Measurements from ENCODE around the gene DBNL.

Gene DBNL

DNA sequence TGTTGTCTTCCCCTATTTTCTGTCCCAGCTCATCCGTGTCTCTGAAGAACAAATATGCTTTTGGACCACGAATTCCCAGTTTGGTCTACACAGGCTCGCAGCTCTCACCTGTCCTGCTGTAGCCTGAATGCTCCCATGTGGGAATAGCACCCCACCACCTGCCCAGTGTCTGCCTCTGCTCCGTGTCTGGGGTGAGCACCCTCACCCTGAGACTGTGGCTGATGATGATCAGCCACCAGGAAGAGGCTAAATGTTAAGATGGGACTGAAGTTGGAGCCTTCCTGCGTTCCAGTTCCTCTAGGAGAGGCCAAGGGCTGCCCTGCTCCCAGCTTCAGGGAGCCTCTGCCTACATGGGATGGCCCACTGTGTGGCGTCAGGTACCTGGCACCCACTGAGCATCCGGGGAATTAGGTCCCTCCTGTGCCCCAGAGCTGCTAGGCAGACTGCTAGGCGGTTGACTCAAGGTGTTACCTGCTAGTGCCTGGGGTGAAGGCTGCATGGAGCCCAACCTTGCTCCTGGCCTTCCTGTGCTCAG, 17.2 kb downstream of the DBNL start:
- DNase-seq (ENCODE audit: low read depth in 4 of 4, low spot score in 1 of 4) = no peak

DNA sequence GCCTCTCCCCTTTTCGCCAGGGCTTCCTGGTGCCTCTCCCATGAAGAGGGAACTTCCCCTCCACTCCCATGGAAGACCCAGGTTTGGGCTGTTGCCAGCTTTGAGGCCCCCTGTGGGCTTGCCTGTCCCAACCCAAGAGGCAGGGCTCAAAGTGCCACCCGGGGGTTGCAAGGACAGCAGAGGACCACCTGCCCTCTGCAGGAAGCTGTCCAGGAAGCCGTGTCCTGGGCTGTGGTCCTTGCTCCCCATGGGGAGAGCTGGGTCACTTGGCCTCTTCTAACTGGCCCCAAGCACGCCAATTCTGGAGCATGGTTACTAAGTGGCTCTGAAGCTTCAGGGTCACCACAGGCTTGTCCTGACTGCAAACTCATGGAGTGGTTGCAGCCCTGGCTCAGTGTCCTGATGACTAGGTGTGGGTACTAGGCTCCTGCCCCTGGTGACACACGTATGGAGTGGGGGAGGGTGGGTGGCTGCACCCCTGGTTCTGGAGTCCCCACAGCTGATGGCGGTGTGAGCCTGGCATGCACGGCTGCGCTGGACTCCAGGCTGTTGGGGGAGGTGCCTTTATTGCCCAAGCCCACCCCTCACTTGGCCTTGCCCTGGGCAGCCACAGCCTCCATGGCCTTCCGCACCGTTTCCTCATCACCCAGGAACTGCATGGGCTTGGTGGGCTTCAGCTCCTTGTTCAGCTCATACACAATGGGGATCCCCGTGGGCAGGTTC, 17.8 kb downstream of the DBNL start:
- no peak for DNase-seq (ENCODE audit: low read depth in 4 of 4, low spot score in 1 of 4)

DNA sequence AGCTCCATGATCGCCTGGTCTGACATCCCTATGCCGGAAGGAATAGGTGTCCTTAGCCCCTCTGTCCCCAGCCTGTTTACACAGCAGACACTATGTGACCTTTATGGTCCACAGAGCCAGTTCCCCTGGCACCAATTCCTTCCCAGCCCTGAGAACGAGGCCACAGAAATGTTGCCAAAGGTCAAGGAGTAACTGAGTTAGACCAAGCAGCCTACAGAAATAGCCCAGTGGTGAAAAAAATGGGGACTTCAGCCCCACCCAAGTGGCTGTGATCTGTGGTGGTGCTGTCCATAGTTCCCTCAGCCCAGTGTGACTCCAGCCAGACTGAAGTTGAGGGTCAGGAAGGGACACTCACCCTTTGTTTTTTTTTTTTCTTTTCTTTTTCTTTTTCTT, 18.4 kb downstream of the DBNL start:
- DNase-seq (ENCODE audit: low read depth in 4 of 4, low spot score in 1 of 4) = no peak

DNA sequence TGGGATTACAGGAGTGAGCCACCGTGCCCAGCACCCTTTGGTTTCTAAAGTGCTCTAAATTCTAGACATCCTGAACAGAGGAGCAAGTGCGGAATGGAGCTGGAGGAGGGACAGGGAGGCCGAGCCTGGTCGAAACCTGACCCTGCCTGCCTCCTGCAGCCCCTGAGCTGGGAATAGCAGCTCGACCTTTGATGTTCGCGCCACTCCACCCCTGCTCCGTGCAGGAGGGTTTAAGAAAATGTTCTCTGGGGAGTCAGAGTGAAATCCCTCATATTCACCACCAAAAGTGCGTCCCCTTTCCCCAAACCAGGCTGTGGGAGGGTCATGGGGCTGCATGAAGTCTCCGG, 19.0 kb downstream of the DBNL start:
- DNase-seq (ENCODE audit: low read depth in 4 of 4, low spot score in 1 of 4) = no peak

DNA sequence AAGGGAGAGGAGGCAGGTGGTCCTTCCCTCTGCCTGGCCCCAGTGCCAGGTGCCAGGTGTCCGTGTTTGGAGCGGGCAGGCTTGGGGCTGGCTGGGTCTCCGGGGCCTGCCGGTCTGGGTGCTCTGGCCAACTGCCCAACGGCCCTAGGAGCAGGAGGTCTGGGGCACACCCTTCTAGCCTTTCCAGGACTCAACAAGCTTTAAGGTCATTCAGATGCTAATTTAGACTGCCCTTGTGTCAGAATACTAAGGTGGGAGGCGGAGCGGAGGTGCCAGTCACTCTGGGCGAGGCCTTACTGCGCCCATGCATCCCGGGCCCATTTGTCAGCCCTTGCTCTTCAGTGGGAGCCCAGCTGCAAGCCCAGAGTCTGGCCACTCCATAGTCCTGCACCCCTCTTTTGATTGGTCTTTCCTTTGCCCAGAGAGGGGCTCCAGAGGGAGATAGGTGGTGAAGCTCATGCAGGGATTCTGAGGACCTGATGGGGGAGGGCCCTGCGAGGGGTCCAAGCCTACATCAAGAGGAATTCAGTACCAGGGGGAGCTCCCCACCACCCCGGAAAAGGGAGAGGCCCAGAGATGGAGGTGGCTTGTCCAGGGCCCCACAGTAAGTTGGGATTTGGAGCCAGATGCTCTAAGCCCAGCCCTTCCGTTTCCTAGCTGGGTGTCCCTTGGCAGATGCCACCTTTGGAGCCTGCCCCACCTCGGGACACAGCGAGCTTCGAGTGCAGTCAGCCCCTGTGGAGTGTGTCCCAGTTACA, 19.6 kb downstream of the DBNL start:
- no peak for DNase-seq (ENCODE audit: low read depth in 4 of 4, low spot score in 1 of 4)

DNA sequence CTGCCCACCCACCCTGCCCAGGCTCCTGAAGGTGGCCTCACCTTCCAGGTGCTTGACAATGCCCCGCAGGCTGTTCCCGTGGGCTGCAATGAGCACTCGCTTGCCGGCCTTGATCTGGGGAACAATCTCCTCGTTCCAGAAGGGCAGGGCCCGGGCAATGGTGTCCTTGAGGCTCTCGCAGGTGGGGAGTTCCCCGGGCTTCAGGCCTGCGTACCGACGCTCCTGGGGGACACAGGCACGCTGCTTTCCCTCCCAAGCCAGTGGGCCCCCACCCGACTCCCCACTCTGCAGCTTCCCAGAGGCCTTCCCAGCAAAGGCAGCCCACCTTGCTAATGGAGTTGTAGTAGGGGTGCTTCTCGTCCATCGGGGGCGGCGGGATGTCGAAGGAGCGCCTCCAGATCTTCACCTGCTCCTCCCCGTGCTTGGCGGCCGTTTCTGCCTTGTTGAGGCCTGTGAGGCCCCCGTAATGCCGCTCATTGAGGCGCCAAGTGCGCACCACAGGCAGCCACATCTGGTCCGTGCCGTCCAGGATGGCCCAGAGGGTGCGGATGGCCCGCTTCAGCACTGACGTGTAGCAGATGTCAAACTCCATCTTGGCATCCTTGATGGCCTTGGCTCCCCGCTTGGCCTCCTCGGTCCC, 20.4 kb downstream of the DBNL start:
- DNase-seq (ENCODE audit: low read depth in 4 of 4, low spot score in 1 of 4) = no peak

DNA sequence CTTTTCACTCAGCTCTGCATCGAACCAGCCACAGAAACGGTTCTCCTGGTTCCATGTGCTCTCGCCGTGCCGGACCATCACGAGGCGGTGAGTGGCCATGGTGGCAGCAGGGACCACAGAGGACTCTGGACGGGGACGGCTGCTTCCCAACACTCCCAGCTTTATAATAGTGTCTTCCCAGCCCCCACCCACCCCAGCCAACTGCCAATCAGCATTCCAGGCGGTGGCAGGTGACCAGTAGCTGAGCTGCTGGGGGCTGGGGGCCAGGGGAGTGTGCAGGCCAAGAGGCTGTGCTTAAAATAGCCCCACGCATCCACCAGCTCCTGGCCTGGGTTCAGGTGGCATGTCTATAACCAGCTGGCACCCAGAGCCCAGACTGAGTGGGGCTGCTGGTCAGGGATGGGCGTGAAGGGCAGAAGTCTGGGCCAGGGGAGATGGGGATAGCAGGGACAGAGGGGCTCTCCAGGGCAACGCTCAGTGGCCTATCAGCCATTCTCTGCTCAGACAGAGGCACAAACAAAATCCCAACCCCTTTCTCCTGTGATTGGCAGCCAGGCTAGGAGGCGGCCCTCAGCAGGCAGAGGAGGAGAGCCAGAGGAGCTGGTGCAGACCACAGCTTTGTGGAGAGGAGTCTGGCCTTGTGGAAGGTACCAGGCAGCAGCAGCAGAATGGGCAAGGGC, 21.1 kb downstream of the DBNL start, which contains the start of gene PGAM2:
Gene PGAM2, minus strand, starts transcription at position 137 of the 680 bp plus-strand sequence. Its CDS starts 38 bp downstream, at position 99.
- no peak for DNase-seq (ENCODE audit: low read depth in 4 of 4, low spot score in 1 of 4)

DNA sequence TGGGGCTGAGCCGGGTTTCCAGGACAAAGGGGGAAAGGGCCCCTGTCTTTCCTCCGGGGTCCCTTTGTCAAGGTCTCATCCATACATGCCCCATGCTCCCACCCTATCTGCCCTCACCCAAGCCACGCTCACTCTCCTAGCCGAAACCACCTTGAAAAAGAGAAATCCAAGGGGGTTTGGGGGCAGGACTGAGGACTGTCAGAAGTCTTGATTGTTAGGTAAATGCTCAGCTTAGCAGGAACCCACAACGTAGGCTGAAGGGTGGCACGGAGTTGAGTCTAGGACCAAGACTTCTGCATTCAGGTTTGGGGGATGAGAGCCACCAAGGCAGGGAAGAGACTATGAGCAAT, 21.6 kb downstream of the DBNL start:
- no peak for DNase-seq (ENCODE audit: low read depth in 4 of 4, low spot score in 1 of 4)

DNA sequence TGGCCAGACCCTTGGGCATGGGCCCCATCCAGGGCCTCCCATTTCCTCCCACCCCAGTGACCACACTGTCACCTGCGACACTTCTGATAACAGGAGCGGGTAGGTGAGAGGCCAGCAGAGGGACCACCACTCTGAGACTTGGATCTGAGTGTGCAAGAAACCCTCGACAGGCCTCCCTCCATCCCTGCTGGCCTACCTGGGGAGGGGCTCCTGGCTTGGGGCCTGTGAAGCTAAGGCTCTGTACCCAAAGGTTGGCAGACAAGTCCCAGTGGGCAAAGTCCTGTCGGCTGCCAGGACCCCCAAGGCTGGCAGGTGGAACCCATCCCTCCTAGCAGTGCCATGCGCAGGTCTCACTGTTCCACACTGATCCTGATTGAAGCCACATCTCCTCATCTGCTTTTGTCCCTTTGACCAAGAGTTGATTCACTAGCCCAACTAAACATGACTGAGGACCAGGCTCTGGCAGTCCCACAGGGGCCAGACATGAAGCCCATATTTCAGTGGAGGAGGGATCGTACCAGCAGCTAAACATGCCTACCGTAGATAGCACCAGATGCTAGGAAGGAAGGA, 22.1 kb downstream of the DBNL start:
- no peak for DNase-seq (ENCODE audit: low read depth in 4 of 4, low spot score in 1 of 4)

DNA sequence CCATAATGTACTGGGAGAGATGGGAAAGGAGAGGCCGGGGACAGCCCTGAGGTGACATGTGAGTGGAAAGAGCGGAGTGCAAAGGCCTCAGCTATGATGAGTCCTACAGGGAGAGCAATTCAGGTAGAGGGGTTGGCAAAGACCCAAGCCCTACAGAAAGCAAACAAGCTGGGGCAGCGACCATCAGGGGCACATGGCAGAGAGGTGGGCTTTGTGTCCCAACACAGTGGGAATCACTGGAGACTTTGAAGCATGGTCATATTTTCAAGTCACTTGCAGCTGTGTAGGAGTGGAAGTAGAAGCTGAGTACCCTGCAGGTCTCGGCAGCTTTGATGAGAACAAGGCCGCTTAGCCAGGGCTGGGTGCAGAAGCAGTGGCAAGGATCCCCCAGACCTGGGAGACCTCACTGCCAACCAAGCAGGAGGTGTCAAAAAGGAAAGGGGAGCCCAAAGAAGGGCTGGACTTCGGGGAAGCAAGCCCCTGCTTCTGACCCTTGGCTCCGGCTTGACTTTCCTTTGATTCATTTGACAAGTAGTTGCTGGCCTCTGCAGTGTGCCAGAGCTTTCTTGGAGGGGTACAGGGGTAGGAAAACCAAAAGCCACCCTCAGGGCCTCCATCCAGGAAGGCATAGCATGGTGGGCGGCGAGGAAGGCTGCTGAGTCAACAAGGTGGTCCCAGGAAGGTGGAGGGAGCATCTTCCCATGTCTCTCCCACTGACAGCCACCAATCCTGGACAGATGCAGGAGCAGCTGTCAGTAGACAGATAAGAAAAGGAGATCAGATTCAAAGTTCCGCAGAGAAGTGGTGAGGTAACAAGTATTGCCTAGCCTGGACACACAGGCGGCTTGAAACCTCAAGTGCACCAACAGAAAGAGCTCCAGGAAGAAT, 22.8 kb downstream of the DBNL start:
- DNase-seq (ENCODE audit: low read depth in 4 of 4, low spot score in 1 of 4) = no peak

DNA sequence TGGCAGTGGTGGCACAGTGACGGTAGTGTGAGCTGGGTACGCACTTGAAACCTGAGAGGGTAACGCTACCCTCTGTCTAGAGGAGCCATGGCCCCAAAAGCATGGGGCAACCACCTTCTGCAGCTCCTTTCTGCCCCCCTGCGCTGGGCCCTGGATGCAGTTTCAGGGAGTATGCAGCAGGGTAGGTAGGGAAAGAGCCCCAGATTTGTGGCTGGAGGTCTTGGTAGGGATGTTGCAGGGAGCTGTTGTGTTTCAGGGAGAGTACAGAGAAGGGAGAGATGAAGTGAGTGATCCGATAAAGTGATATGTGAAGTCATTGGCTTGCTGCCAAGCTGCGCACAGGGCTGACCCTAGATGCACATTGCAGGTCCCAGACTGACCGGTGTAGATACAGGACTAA, 23.6 kb downstream of the DBNL start:
- DNase-seq (ENCODE audit: low read depth in 4 of 4, low spot score in 1 of 4) = no peak

DNA sequence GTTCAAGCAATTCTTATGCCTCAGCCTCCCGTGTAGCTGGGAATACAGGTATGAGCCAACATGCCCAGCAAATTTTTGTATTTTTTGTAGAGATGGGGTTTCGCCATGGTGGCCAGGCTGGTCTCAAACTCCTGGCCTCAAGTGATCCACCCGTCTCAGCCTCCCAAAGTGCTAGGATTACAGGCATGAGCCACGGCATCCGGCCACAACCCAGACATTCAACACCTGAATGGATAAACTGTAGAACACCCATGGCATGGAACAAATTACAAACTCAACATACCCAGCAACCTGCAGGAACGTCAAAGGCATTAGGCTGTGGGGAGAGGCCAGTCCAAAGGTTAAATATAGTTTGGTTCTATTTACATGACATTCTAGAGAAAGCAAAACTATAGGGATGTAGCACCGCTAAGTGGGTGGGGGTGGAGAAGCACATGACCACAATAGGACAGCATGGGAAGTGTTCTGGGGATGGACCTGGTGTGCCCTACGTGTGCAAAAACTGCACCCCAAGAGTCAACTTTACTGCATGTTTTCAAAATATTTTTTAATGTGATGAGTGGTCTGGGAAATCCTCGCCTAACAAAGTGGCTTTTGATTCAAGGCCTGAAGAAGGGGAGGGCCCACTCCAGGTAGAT, 27.3 kb downstream of the DBNL start:
- DNase-seq (ENCODE audit: low read depth in 4 of 4, low spot score in 1 of 4) = no peak

DNA sequence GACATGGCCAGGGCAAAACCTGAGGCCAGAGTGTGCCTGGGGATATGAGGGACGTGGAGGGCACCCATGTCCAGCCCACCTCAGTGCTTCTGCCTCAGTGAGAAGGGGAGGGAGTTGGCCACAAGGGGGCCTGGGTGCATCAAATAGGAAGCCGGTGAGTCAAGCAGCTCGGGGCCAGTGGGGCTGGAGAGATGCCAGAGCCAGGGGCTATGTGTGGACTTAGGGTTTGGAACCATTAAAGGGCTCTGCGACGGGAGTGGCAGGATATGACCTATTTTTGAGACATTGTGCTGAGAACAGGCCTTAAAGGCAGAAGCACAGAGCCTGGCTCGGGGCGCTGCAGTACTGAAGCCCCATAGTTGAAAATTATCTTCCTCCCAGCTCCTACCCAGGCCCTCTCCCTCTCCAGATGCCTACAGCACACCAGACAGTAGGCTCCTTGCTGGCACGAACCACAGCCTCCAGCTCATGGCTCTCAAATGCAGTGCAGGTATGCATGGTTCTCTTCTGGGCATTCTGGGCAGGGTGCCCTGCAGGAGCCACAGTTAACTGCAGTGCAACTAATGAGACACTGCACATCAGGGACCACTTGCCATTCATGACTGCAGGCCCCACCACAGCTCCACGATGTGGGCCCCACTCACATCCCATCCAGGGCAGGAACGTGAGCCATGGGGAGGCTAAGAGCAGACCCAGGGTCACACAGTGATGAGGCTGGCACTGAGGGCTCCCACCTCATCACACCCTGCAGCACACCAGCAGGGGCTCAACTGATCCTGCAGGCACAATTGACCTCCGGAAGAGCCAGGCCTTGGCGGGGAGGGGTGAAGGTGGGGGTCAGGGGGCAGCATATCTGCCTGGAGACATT, 28.1 kb downstream of the DBNL start:
- DNase-seq (ENCODE audit: low read depth in 4 of 4, low spot score in 1 of 4) = no peak

DNA sequence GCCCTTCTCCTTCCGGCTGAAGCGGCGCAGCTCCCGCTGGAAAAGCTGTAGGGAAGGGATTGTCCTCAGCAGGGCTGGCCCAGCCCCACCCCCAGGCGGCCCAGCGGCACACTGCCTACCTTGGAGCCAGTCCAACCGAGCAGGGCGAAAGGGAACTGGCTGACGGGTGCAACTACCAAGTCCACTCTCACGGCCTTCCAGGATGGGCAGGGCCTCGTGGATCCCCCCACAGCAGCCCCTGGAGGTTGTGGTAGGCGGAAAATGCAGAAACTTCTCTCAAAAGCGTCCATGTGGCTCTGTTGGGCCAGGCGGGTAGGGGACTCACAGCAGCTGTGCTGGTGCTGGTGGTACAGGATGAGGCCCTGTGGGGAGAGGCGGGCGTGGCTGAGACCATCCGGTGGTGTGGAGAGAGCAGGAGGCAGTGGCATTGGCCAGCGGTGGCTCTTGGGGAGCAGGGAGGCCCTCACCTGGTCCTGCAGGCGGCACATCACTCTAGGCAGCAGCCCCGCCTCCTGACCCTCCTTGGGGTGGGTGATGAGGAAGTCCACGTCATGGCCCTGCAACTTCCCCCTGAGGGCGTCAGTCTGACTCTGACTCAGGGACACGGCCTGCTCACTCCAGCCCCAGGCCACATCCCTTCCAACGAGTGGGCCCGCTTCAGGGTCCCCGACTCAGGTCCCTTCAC, 29.3 kb downstream of the DBNL start:
- no peak for DNase-seq (ENCODE audit: low read depth in 4 of 4, low spot score in 1 of 4)

DNA sequence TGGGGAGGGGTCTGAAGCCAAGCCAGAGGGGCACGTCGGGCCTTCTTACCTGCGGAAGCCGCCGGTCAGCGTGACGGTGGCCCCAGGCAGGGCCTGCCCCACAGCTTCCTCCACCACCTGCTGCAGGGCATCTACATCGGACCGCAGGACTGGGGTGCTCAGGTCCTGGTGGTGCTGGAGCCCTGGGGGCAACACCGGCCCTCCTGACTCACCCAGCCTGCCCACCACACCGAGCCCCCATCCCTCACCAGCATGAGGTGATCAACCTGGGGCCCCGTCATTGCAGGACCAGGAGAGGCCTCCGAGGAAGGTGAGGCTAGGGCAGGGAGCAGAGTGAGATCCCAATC, 29.8 kb downstream of the DBNL start:
- DNase-seq (ENCODE audit: low read depth in 4 of 4, low spot score in 1 of 4) = no peak

DNA sequence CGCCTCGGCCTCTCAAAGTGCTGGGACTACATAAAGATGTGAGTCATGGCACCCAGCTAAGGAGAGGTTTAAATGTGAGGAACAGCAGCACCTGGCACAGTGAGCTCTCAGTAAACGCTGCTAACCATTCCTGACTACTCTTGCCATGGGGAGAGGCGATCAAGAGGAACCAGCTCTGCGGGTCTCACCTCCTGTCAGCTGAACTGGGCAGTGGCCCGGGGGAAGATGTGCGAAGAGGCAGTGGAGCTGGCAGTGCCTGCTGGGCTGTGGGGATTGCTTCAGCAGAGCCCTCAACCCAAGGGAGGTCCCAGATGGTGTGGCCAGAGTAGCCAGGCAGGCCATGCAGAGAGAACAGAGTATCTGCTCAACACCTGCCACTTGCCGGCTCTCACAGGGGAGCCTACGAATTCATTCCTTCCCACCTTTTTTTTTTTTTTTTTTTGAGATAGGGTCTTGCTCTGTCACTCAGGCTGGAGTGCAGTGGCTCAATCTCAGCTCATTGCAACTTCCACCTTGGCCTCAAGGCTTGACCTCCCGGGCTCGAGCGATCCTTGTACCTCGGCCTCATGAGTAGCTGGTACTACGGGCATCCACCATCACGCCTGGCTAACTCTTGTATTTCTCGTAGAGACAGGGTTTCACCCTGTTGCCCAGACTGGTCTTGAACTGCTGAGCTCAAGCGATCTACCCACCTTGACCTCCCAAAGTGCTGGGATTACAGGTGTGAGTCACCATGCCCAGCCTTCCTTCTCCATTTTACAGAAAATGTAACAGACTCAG, 31.0 kb downstream of the DBNL start:
- no peak for DNase-seq (ENCODE audit: low read depth in 4 of 4, low spot score in 1 of 4)

DNA sequence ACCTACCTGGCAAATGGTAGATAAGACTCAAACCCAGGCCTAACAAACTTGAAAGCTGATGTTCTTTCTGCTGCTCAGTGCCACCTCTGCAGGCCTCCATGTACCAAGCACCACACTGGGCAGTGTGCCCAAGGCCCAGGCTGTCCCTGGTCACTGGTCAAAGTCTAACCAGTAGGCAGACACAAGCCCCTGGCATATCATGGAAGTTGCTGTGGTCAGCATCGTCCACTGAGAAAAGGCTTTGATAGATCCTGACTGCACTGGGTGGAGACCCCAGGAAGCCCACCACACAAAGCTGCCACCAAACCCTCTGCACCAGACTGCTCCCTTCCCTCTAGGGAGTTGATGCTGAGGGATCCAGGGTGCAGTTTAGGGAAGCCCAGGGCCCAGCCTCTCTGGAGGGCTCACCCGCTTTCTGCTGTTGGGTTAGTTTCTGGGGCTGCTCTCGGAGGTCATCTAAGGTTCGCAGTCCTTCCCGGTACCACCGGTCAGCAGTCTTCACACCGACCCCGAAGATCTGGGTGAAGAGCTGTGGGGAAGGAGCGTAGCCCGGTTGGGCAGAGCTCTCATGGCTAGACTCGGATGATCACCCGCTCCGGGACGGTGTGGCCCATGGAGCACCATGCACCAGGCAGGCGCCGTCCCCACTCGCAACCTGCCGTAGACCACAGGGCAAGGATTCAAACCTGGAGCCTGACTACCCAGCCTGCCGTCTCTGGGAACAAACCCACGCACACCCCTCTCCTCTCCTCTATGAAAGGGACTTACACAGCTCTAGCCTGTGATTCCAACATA, 31.8 kb downstream of the DBNL start:
- no peak for DNase-seq (ENCODE audit: low read depth in 4 of 4, low spot score in 1 of 4)

Data from stimulated activated CD4-positive, alpha-beta T cell treated with anti-CD3 and anti-CD28 coated beads, Interleukin-1b, Interleukin-23, amount 100 ng/mL, for 24 hours (primary cell).